HG02798 (cell line): Measurements from ENCODE around the gene ERAL1.
"Not testable (repeated sequence)": the region's sequence is repeated elsewhere in the genome, so short reads cannot be mapped to it uniquely, and the experiment has no call there.

Experiments
- ATAC-seq: cut with Tn5 transposase; IDR thresholded peaks from one replicate; pipeline ENCODE4 v1.9.1; 2021; ENCODE audit warnings: mild to moderate bottlenecking; ENCODE audit not compliant: unreplicated experiment, poor library complexity

ERAL1 gene

GRCh38 chr17:28896884-28897768 lies 42.3 kb downstream of the ERAL1 start, which contains the start of gene FLOT2:
Gene FLOT2, minus strand, starts transcription at chr17:28897733. Its CDS starts 159 bp downstream, at chr17:28897574.
- peak; percentile 44 for ATAC-seq

- no peak for ATAC-seq
These were observed 43.1 kb downstream of the ERAL1 start for GRCh38 chr17:28897769-28898526.

- no peak for ATAC-seq
These were observed 43.7 kb downstream of the ERAL1 start for GRCh38 chr17:28898527-28898955.

- no peak for ATAC-seq
These were observed 44.5 kb downstream of the ERAL1 start for GRCh38 chr17:28899212-28899815.

- ATAC-seq = no peak
These were observed 46.3 kb downstream of the ERAL1 start for GRCh38 chr17:28900986-28901726.

GRCh38 chr17:28901866-28902818 lies 47.3 kb downstream of the ERAL1 start:
- ATAC-seq = peak; percentile 11

- ATAC-seq = peak; percentile 90
These were observed 48.2 kb downstream of the ERAL1 start, which contains the start of gene DHRS13 for GRCh38 chr17:28902819-28903545. Gene DHRS13, minus strand, starts transcription at chr17:28903079. Its CDS starts 135 bp downstream, at chr17:28902944.

- not testable (repeated sequence) for ATAC-seq
These were observed 48.7 kb downstream of the ERAL1 start for GRCh38 chr17:28903546-28903841.

GRCh38 chr17:28904800-28905199 lies 50.0 kb downstream of the ERAL1 start:
- no peak for ATAC-seq

- ATAC-seq = no peak
These were observed 51.5 kb downstream of the ERAL1 start for GRCh38 chr17:28906276-28906675.

- no peak for ATAC-seq
These were observed 52.1 kb downstream of the ERAL1 start for GRCh38 chr17:28906706-28907438.

- ATAC-seq = no peak
These were observed 53.1 kb downstream of the ERAL1 start for GRCh38 chr17:28907709-28908475.

- no peak for ATAC-seq
These were observed 53.9 kb downstream of the ERAL1 start for GRCh38 chr17:28908640-28909167.

GRCh38 chr17:28910534-28910933 lies 55.7 kb downstream of the ERAL1 start:
- no peak for ATAC-seq
